IMR-90 (cell line): ENCODE measurements around the gene ZNF423. TPM values are rescaled to one million over a fixed set of nuclear protein-coding genes. Genes with fewer than 3 reads are reported as not detected.

Experiments
- ATAC-seq: fragments of 200-7000 bp; cut with Tn5 transposase; 2 replicates; pipeline ENCODE4 v1.9.1; 2020; ENCODE audit warnings: low read depth, mild to moderate bottlenecking, moderate library complexity
- BruUV-seq: library from RNA; stranded (reverse); fragments of 400-500 nt; replicated peaks from 2 replicates; lab custom pipeline; 2021; lab: Mats Ljungman, UMichigan
- CTCF ChIA-PET: fragments of 300-600 bp; formaldehyde crosslinking; extraction: SDS; loops from one replicate; lab custom pipeline; 2021; ENCODE audit warnings: antibody characterized with exemption; lab: Yijun Ruan, JAX
- POLR2A ChIA-PET: fragments of 300-600 bp; sonication (Branson Sonifier 250); formaldehyde crosslinking; loops from one replicate; lab custom pipeline; 2022; ENCODE audit warnings: antibody characterized with exemption; ENCODE audit not compliant: unreplicated experiment; lab: Charles Lee
- DNase-seq: peaks from one replicate; pipeline ENCODE4 v3.0.0; 2013
- H2AFZ ChIP-seq: replicated peaks from 2 replicates; pipeline ENCODE3; 2013; ENCODE audit warnings: low read length, mild to moderate bottlenecking; ENCODE audit not compliant: poor library complexity
- H2AK5ac ChIP-seq: 2 replicates; pipeline ENCODE4 v1.6.1; 2013; ENCODE audit warnings: low read depth, low read length, inconsistent platforms
- H2AK9ac ChIP-seq: replicated peaks from 2 replicates; pipeline ENCODE3; 2013; ENCODE audit warnings: mild to moderate bottlenecking, low read depth, low read length, moderate library complexity; ENCODE audit not compliant: poor library complexity
- H2BK120ac ChIP-seq: 2 replicates; pipeline ENCODE4 v1.6.1; 2013; ENCODE audit warnings: low read depth, low read length, inconsistent platforms
- H2BK15ac ChIP-seq: 3 replicates; pipeline ENCODE4 v1.6.1; 2013; ENCODE audit warnings: low read depth, low read length, inconsistent platforms
- H2BK20ac ChIP-seq: 2 replicates; pipeline ENCODE4 v1.6.1; 2013; ENCODE audit warnings: low read depth, mild to moderate bottlenecking, inconsistent platforms, low read length, moderate library complexity
- H2BK5ac ChIP-seq: 2 replicates; pipeline ENCODE4 v1.6.1; 2013; ENCODE audit warnings: mild to moderate bottlenecking, low read depth, low read length, inconsistent platforms; ENCODE audit not compliant: poor library complexity, severe bottlenecking
- H3K14ac ChIP-seq: replicated peaks from 2 replicates; pipeline ENCODE4 v1.6.1; 2013; ENCODE audit warnings: low read depth, low read length, inconsistent platforms
- H3K18ac ChIP-seq: 2 replicates; pipeline ENCODE4 v1.6.1; 2013; ENCODE audit warnings: low read depth, low read length, control low read depth
- H3K23ac ChIP-seq: 2 replicates; pipeline ENCODE4 v1.6.1; 2013; ENCODE audit warnings: low read depth, low read length, inconsistent platforms
- H3K27ac ChIP-seq: 2 replicates; pipeline ENCODE4 v1.5.1; 2013; ENCODE audit warnings: mild to moderate bottlenecking, control low read depth, low read length; ENCODE audit not compliant: insufficient read depth
- H3K27me3 ChIP-seq: 2 replicates; pipeline ENCODE4 v1.6.1; 2013; ENCODE audit warnings: low read length; ENCODE audit not compliant: control insufficient read depth, insufficient read depth
- H3K36me3 ChIP-seq: 2 replicates; pipeline ENCODE4 v1.6.1; 2013; ENCODE audit warnings: low read length, mixed read lengths; ENCODE audit not compliant: control insufficient read depth, insufficient read depth
- H3K4ac ChIP-seq: 2 replicates; pipeline ENCODE4 v1.6.1; 2013; ENCODE audit warnings: low read depth, low read length, inconsistent platforms
- H3K4me1 ChIP-seq: 2 replicates; pipeline ENCODE4 v1.6.1; 2013; ENCODE audit warnings: low read length, mixed read lengths; ENCODE audit not compliant: control insufficient read depth, insufficient read depth
- H3K4me2 ChIP-seq: 2 replicates; pipeline ENCODE4 v1.6.1; 2013; ENCODE audit warnings: low read depth, mild to moderate bottlenecking, control low read depth, low read length, moderate library complexity
- H3K4me3 ChIP-seq: 2 replicates; pipeline ENCODE4 v1.5.1; 2013; ENCODE audit warnings: low read depth, mild to moderate bottlenecking, control low read depth, low read length, moderate library complexity; ENCODE audit not compliant: insufficient read depth
- H3K56ac ChIP-seq: 2 replicates; pipeline ENCODE4 v1.6.1; 2013; ENCODE audit warnings: low read length, inconsistent platforms; ENCODE audit not compliant: insufficient read depth; ENCODE audit errors: extremely low read depth
- H3K79me1 ChIP-seq, 2 experiments: 2 replicates each; pipeline ENCODE4 v1.6.1; 2013; ENCODE audit warnings: low read length in 2 of 2, inconsistent platforms in 1 of 2, low read depth in 1 of 2
- H3K9ac ChIP-seq: 2 replicates; pipeline ENCODE4 v1.6.1; 2013; ENCODE audit warnings: low read depth, low read length, control low read depth
- H3K9me1 ChIP-seq: 2 replicates; pipeline ENCODE4 v1.6.1; 2013; ENCODE audit warnings: low read length, inconsistent platforms; ENCODE audit not compliant: insufficient read depth
- H3K9me3 ChIP-seq: 2 replicates; pipeline ENCODE4 v1.6.1; 2013; ENCODE audit warnings: low read length; ENCODE audit not compliant: control insufficient read depth, insufficient read depth
- H4K20me1 ChIP-seq: 2 replicates; pipeline ENCODE4 v1.6.1; 2013; ENCODE audit warnings: low read length, inconsistent platforms; ENCODE audit not compliant: insufficient read depth
- H4K5ac ChIP-seq: 2 replicates; pipeline ENCODE4 v1.6.1; 2013; ENCODE audit warnings: mild to moderate bottlenecking, low read depth, low read length, control low read depth
- H4K8ac ChIP-seq, 2 experiments: 2 replicates each; pipeline ENCODE4 v1.6.1; 2013; ENCODE audit warnings: low read depth in 2 of 2, low read length in 2 of 2, control low read depth in 1 of 2, inconsistent platforms in 1 of 2
- H4K91ac ChIP-seq: 2 replicates; pipeline ENCODE4 v1.6.1; 2013; ENCODE audit warnings: low read depth, low read length, inconsistent platforms; ENCODE audit not compliant: insufficient read depth
- BHLHE40 ChIP-seq: fragments of 150-350 bp; IDR thresholded peaks from 2 replicates; pipeline ENCODE4 v1.6.1; 2016; ENCODE audit warnings: mild to moderate bottlenecking, low read depth, low read length
- CEBPB ChIP-seq: IDR thresholded peaks from 2 replicates; pipeline ENCODE4 v1.6.1; 2012; ENCODE audit warnings: low read depth, low read length, improper control_type of control experiment
- CHD1 ChIP-seq: IDR thresholded peaks from 2 replicates; pipeline ENCODE4 v1.6.1; 2012; ENCODE audit warnings: low read depth, low read length, improper control_type of control experiment
- CTCF ChIP-seq: conservative IDR thresholded peaks from 2 replicates; pipeline ENCODE4 v1.5.1; 2012; ENCODE audit warnings: mild to moderate bottlenecking, low read depth, low read length, improper control_type of control experiment
- ELK1 ChIP-seq: fragments of 150-350 bp; IDR thresholded peaks from 2 replicates; pipeline ENCODE4 v1.6.1; 2016; ENCODE audit warnings: low read depth, mild to moderate bottlenecking, low read length, moderate library complexity, borderline replicate concordance
- FOS ChIP-seq: fragments of 150-350 bp; IDR thresholded peaks from 2 replicates; pipeline ENCODE4 v1.6.1; 2016; ENCODE audit warnings: low read depth, low read length
- MAFK ChIP-seq: IDR thresholded peaks from 2 replicates; pipeline ENCODE4 v1.6.1; 2012; ENCODE audit warnings: low read depth, low read length, improper control_type of control experiment
- MAZ ChIP-seq: IDR thresholded peaks from 2 replicates; pipeline ENCODE4 v1.6.1; 2012; ENCODE audit warnings: low read depth, mild to moderate bottlenecking, low read length, improper control_type of control experiment, moderate library complexity, borderline replicate concordance
- MXI1 ChIP-seq: IDR thresholded peaks from 2 replicates; pipeline ENCODE4 v1.6.1; 2012; ENCODE audit warnings: low read depth, mild to moderate bottlenecking, low read length, moderate library complexity, borderline replicate concordance
- NFE2L2 ChIP-seq: fragments of 150-350 bp; IDR thresholded peaks from 2 replicates; pipeline ENCODE4 v1.6.1; 2016; ENCODE audit warnings: low read depth, mild to moderate bottlenecking, low read length
- POLR2A ChIP-seq: IDR thresholded peaks from 2 replicates; pipeline ENCODE4 v1.6.1; 2012; ENCODE audit warnings: mild to moderate bottlenecking, low read depth, low read length
- RAD21 ChIP-seq: IDR thresholded peaks from 2 replicates; pipeline ENCODE4 v1.6.1; 2012; ENCODE audit warnings: low read length, improper control_type of control experiment
- RCOR1 ChIP-seq: IDR thresholded peaks from 2 replicates; pipeline ENCODE4 v1.6.1; 2012; ENCODE audit warnings: mild to moderate bottlenecking, low read length, improper control_type of control experiment; ENCODE audit not compliant: insufficient replicate concordance
- RFX5 ChIP-seq: IDR thresholded peaks from 2 replicates; pipeline ENCODE4 v1.8.0; 2012; ENCODE audit warnings: low read depth, mild to moderate bottlenecking, low read length, moderate library complexity
- SMC3 ChIP-seq: fragments of 150-350 bp; IDR thresholded peaks from 2 replicates; pipeline ENCODE4 v1.6.1; 2016; ENCODE audit warnings: low read depth, mild to moderate bottlenecking, antibody characterized with exemption, low read length, moderate library complexity
- USF2 ChIP-seq: fragments of 150-350 bp; IDR thresholded peaks from 2 replicates; pipeline ENCODE4 v1.6.1; 2017; ENCODE audit warnings: mild to moderate bottlenecking, antibody characterized with exemption, low read length, low read depth
- WGBS, 2 experiments: methylation state at CpG; one replicate each; pipeline versions ENCODE4 v1.1.5 to v1.1.7; 2013; ENCODE audit warnings: missing lambda C conversion rate in 2 of 2; ENCODE audit not compliant: insufficient read length in 1 of 2; ENCODE audit errors: extremely low coverage in 2 of 2; 5-methylcytosine and 5-hydroxymethylcytosine counted together
- dilution Hi-C: fragments of 300-500 bp; cut with HindIII; formaldehyde crosslinking; loops from one replicate; pipeline ENCODE4 v1.14.3; 2018; ENCODE audit warnings: low sequenced_read_pairs; ENCODE audit not compliant: unreplicated experiment
- in situ Hi-C: fragments of 300-500 bp; cut with MboI; formaldehyde crosslinking; loops from 3 replicates; pipeline ENCODE4 v1.14.3; 2019; ENCODE audit warnings: low sequenced_read_pairs, inconsistent platforms, mixed read lengths
- intact Hi-C: fragments of 100-400 bp; cut with micrococcal nuclease; formaldehyde crosslinking; loops from 2 replicates; pipeline ENCODE4 v1.10.0; 2022
- polyA plus RNA-seq, 3 experiments: library from polyadenylated mRNA; depleted of rRNA; stranded (reverse); fragments of >200 nt; gene quantifications; 2 replicates each; pipeline ENCODE4 v1.2.3, GENCODE V29; 2012; ENCODE audit warnings: low replicate concordance in 1 of 3
- total RNA-seq: library from RNA; depleted of rRNA; stranded (reverse); fragments of >200 nt; gene quantifications from 2 replicates; pipeline ENCODE4 v1.2.3, GENCODE V29; 2012

The ZNF423 gene
- total and polyA plus RNA-seq, 2 of the 4 experiments (the other 2 are of a cell fraction) = under 0.01 to 0.10 TPM

- WGBS, 2 experiments = no CpG with 5 or more reads among the region's 10 CpGs
- no peak for DNase-seq
- ATAC-seq = no peak
Measured at GRCh38 chr16:49596648-49597291, 259.1 kb downstream of the ZNF423 start.

More at GRCh38 chr16:49596648-49597291, 259.1 kb downstream of the ZNF423 start:
- Histone ChIP-seq H3K14ac (no peak overlapping the region), H3K4me3 (no peak overlapping the region), H3K9me1 (no peaks in the 10 kb centered on the region), H3K23ac (no peak overlapping the region), H3K9me3 (no peaks in the 10 kb centered on the region), H3K4ac (no peak overlapping the region), H3K27ac (no peak overlapping the region), H3K79me1 (no peaks in the 10 kb centered on the region), H2BK20ac (no peak overlapping the region), H3K36me3 (no peaks in the 10 kb centered on the region), H3K9ac (no peak overlapping the region), H4K20me1 (no peaks in the 10 kb centered on the region), H3K4me1 (no peaks in the 10 kb centered on the region), H4K91ac (no peak overlapping the region), H3K56ac (no peak overlapping the region), H2AFZ (no peak overlapping the region), H4K5ac (no peak overlapping the region), H2AK9ac (no peak overlapping the region), H2BK15ac (no peak overlapping the region), H2AK5ac (no peak overlapping the region), H2BK5ac (no peak overlapping the region), H4K8ac (no peak overlapping the region), H3K18ac (no peak overlapping the region), H2BK120ac (no peak overlapping the region), H3K27me3 (peaks cover 37% of the 10 kb centered on the region), H3K4me2 (no peak overlapping the region)
- CTCF ChIA-PET = no interaction called here
- in situ Hi-C loops (no loop called here), intact Hi-C loops (no loop called here), dilution Hi-C loops (no loop called here)
- POLR2A ChIA-PET = no interaction called here
- no TSS peak for BruUV-seq
- TF ChIP-seq ELK1 = no peak
- TF ChIP-seq SMC3 = no peak
- no peak for TF ChIP-seq BHLHE40
- no peak for TF ChIP-seq FOS
- no peak for TF ChIP-seq MAFK
- TF ChIP-seq NFE2L2 = no peak
- TF ChIP-seq CTCF = no peak
- no peak for TF ChIP-seq MXI1
- TF ChIP-seq RFX5 = no peak
- TF ChIP-seq MAZ = no peak
- TF ChIP-seq USF2 = no peak
- no peak for TF ChIP-seq RCOR1
- TF ChIP-seq CEBPB = no peak
- no peak for TF ChIP-seq CHD1
- TF ChIP-seq POLR2A = no peak
- TF ChIP-seq RAD21 = no peak
